H9 (cell line): Measurements from ENCODE around the gene LASP1NB.
A peak's percentile ranks its signal among the peaks of the same experiment; 100 is the strongest.

ENCODE experiments used
- DNase-seq: peaks from one replicate; pipeline ENCODE4 v3.0.0-alpha.2; 2017
- H2AFZ ChIP-seq: one replicate; pipeline ENCODE4 v1.6.1; 2013; ENCODE audit warnings: mild to moderate bottlenecking, low read length, control low read depth, moderate library complexity
- H2AK5ac ChIP-seq: 2 replicates; pipeline ENCODE4 v1.6.1; 2013; ENCODE audit warnings: low read length, control low read depth, mixed read lengths; ENCODE audit not compliant: insufficient read length
- H2BK120ac ChIP-seq: one replicate; pipeline ENCODE4 v1.6.1; 2013; ENCODE audit warnings: low read depth, mild to moderate bottlenecking, low read length, control low read depth, inconsistent platforms; ENCODE audit not compliant: poor library complexity, severe bottlenecking
- H2BK12ac ChIP-seq: 2 replicates; pipeline ENCODE4 v1.6.1; 2013; ENCODE audit warnings: low read length, control low read depth, mixed read lengths, low read depth; ENCODE audit not compliant: insufficient read length
- H2BK15ac ChIP-seq: 2 replicates; pipeline ENCODE4 v1.6.1; 2013; ENCODE audit warnings: low read depth, low read length, control low read depth
- H2BK20ac ChIP-seq: one replicate; pipeline ENCODE4 v1.6.1; 2013; ENCODE audit warnings: low read depth, mild to moderate bottlenecking, low read length, control low read depth, inconsistent platforms; ENCODE audit not compliant: poor library complexity, severe bottlenecking
- H2BK5ac ChIP-seq: 2 replicates; pipeline ENCODE4 v1.6.1; 2013; ENCODE audit warnings: low read length, control low read depth, mixed read lengths; ENCODE audit not compliant: insufficient read length
- H3K14ac ChIP-seq: 2 replicates; pipeline ENCODE4 v1.6.1; 2013; ENCODE audit warnings: low read length, control low read depth; ENCODE audit not compliant: insufficient read depth
- H3K18ac ChIP-seq: 2 replicates; pipeline ENCODE4 v1.6.1; 2013; ENCODE audit warnings: low read depth, mild to moderate bottlenecking, mixed read lengths, low read length, control low read depth; ENCODE audit not compliant: insufficient read length
- H3K23ac ChIP-seq: 2 replicates; pipeline ENCODE4 v1.6.1; 2013; ENCODE audit warnings: low read length, control low read depth, mixed read lengths, low read depth; ENCODE audit not compliant: insufficient read length
- H3K23me2 ChIP-seq: 2 replicates; pipeline ENCODE4 v1.6.1; 2013; ENCODE audit warnings: low read depth, mild to moderate bottlenecking, mixed read lengths, low read length, control low read depth; ENCODE audit not compliant: insufficient read length, poor library complexity, severe bottlenecking
- H3K27ac ChIP-seq: 2 replicates; pipeline ENCODE4 v1.5.1; 2013; ENCODE audit warnings: low read length, control low read depth, mixed read lengths, low read depth; ENCODE audit not compliant: insufficient read length
- H3K27me3 ChIP-seq: 2 replicates; pipeline ENCODE4 v1.6.1; 2013; ENCODE audit warnings: low read length, control low read depth, inconsistent platforms; ENCODE audit not compliant: insufficient read depth
- H3K4ac ChIP-seq: 2 replicates; pipeline ENCODE4 v1.6.1; 2013; ENCODE audit warnings: low read depth, mild to moderate bottlenecking, control low read depth, inconsistent platforms, low read length, moderate library complexity
- H3K4me1 ChIP-seq: 2 replicates; pipeline ENCODE4 v1.6.1; 2013; ENCODE audit warnings: low read length, control low read depth, inconsistent platforms; ENCODE audit not compliant: insufficient read depth
- H3K4me2 ChIP-seq: 2 replicates; pipeline ENCODE4 v1.6.1; 2013; ENCODE audit warnings: low read length, control low read depth, mixed read lengths; ENCODE audit not compliant: insufficient read length, insufficient read depth
- H3K56ac ChIP-seq: 2 replicates; pipeline ENCODE4 v1.6.1; 2013; ENCODE audit warnings: low read depth, mild to moderate bottlenecking, mixed read lengths, low read length, control low read depth; ENCODE audit not compliant: insufficient read length
- H3K79me1 ChIP-seq: 2 replicates; pipeline ENCODE4 v1.6.1; 2013; ENCODE audit warnings: low read depth, mild to moderate bottlenecking, moderate library complexity, low read length, control low read depth, inconsistent platforms; ENCODE audit not compliant: insufficient read depth, poor library complexity, severe bottlenecking
- H3K79me2 ChIP-seq: 2 replicates; pipeline ENCODE4 v1.6.1; 2013; ENCODE audit warnings: low read length, control low read depth, inconsistent platforms; ENCODE audit not compliant: insufficient read depth
- H3K9ac ChIP-seq: 2 replicates; pipeline ENCODE4 v1.6.1; 2013; ENCODE audit warnings: low read length, control low read depth, mixed read lengths; ENCODE audit not compliant: insufficient read length; ENCODE audit errors: extremely low read depth
- H3K9me3 ChIP-seq: one replicate; pipeline ENCODE4 v1.6.1; 2013; ENCODE audit warnings: low read depth, low read length, inconsistent platforms; ENCODE audit not compliant: control insufficient read depth
- H3T11ph ChIP-seq: one replicate; pipeline ENCODE4 v1.6.1; 2013; ENCODE audit warnings: mild to moderate bottlenecking, low read length, control low read depth, inconsistent platforms
- H4K20me1 ChIP-seq: one replicate; pipeline ENCODE4 v1.6.1; 2013; ENCODE audit not compliant: control insufficient read depth, insufficient read length, insufficient read depth
- H4K5ac ChIP-seq: 2 replicates; pipeline ENCODE4 v1.6.1; 2013; ENCODE audit warnings: low read depth, mild to moderate bottlenecking, mixed read lengths, low read length, control low read depth; ENCODE audit not compliant: insufficient read length
- H4K8ac ChIP-seq: replicated peaks from 2 replicates; pipeline ENCODE4 v1.6.1; 2013; ENCODE audit warnings: low read length, control low read depth, mixed read lengths, low read depth; ENCODE audit not compliant: insufficient read length
- H4K91ac ChIP-seq: 2 replicates; pipeline ENCODE4 v1.6.1; 2013; ENCODE audit warnings: low read depth, mild to moderate bottlenecking, moderate library complexity, mixed read lengths, low read length, control low read depth; ENCODE audit not compliant: insufficient read length
- H3K27ac Mint-ChIP-seq, 3 experiments: 2 replicates in 2 of 3; 3 replicates in 1 of 3; pipeline ENCODE4 v1.8.0; 2020 to 2021; ENCODE audit warnings: mixed read lengths in 3 of 3, mild to moderate bottlenecking in 1 of 3, moderate library complexity in 1 of 3
- H3K27me3 Mint-ChIP-seq: 2 replicates; pipeline ENCODE4 v1.8.0; 2021; ENCODE audit warnings: low read depth, mild to moderate bottlenecking, moderate library complexity, mixed read lengths
- H3K36me3 Mint-ChIP-seq, 3 experiments: 2 replicates in 2 of 3; 3 replicates in 1 of 3; pipeline ENCODE4 v1.8.0; 2020 to 2021; ENCODE audit warnings: low read depth in 3 of 3, mixed read lengths in 3 of 3; ENCODE audit not compliant: insufficient read depth in 1 of 3
- H3K4me1 Mint-ChIP-seq, 2 experiments: 2 replicates each; pipeline ENCODE4 v1.8.0; 2020; ENCODE audit warnings: mixed read lengths in 2 of 2
- H3K4me3 Mint-ChIP-seq, 2 experiments: 2 replicates in 1 of 2; 3 replicates in 1 of 2; pipeline ENCODE4 v1.8.0; 2020 to 2021; ENCODE audit warnings: mild to moderate bottlenecking in 2 of 2, mixed read lengths in 2 of 2, moderate library complexity in 1 of 2
- H3K9me3 Mint-ChIP-seq, 2 experiments: 2 replicates in 1 of 2; 3 replicates in 1 of 2; pipeline ENCODE4 v1.8.0; 2020; ENCODE audit warnings: mild to moderate bottlenecking in 2 of 2, mixed read lengths in 2 of 2, moderate library complexity in 1 of 2
- WGBS: extraction: QIAGEN DNeasy Blood & Tissue Kit; methylation state at CpG from one replicate; pipeline ENCODE4 v1.1.7; 2013; ENCODE audit warnings: missing lambda C conversion rate, low lambda C conversion rate, mixed read lengths; ENCODE audit not compliant: insufficient read length; ENCODE audit errors: extremely low coverage; 5-methylcytosine and 5-hydroxymethylcytosine counted together
- TF ChIP-seq, protein P1 (sequence below): fragments of 200-600 bp; sonication (generic); conservative IDR thresholded peaks from 3 replicates; pipeline ENCODE4 v1.8.0; 2021; ENCODE audit warnings: antibody characterized with exemption, mild to moderate bottlenecking

The LASP1NB gene

DNA sequence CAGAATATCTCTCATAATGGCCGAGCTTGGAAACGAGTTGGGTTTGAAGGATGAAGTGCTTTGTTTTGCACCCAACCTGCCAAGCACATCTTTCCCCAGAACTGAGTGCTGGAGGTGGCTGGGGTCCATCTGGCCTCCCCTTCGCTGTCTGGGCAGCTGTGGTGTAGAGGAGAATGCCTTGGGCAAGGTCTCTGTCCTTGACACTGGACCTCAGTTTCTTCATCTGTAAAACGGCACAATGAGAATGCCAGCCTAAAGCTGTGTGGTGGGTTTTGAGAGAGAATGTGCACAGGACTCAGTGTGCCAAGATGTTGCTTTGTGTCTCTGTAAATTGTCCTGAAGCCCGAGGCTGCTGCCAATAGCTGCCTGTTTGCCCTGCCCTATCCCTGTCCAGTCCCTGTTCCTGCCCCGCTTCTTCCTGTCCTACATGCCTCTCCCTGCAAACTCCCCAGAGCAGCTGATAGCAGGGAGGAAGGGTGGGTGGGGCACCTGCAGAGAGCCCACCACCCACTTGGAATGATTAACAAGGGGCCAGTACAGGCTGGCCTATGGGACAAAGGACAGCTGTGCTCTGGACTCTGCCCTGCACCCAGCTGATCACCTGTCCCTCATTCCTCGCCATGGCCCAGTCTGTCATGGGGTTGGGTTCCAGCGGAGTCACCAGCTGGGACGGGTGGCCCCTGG, 40.2 kb upstream of the LASP1NB start:
- Histone ChIP-seq H3T11ph (no peak overlapping the region), H4K91ac (no peak overlapping the region), H3K4ac (no peak overlapping the region), H3K23ac (no peak overlapping the region), H3K4me2 (no peak overlapping the region), H2BK120ac (no peak overlapping the region), H3K14ac (no peak overlapping the region), H3K4me1 (peaks cover 6% of the 10 kb centered on the region; the same call in 1 of the 2 replicates), H4K5ac (no peak overlapping the region), H2AK5ac (no peak overlapping the region), H2BK15ac (no peak overlapping the region), H3K18ac (no peak overlapping the region), H2BK5ac (no peak overlapping the region), H3K9ac (no peak overlapping the region), H3K79me1 (peaks cover 3% of the 10 kb centered on the region), H3K23me2 (no peaks in the 10 kb centered on the region), H2BK20ac (no peak overlapping the region), H2BK12ac (no peak overlapping the region), H4K8ac (no peak overlapping the region), H3K27me3 (no peaks in the 10 kb centered on the region), H2AFZ (no peak overlapping the region), H3K27ac (no peak overlapping the region), H3K79me2 (peaks cover 4% of the 10 kb centered on the region; the same call in 1 of the 2 replicates), H4K20me1 (no peaks in the 10 kb centered on the region), H3K9me3 (no peaks in the 10 kb centered on the region), H3K56ac (no peak overlapping the region)
- Mint-ChIP-seq H3K27ac (peak overlapping the region; percentile 5 to 70 (median 66); a peak in 6 of 7 replicates), H3K4me1 (peaks cover 54 to 73% of the 10 kb centered on the region in 2 experiments), H3K36me3 (peaks cover 6 to 53% (median 30%) of the 10 kb centered on the region in 3 experiments; a peak in 5 of 7 replicates), H3K27me3 (no peaks in the 10 kb centered on the region), H3K9me3 (no peaks in the 10 kb centered on the region), H3K4me3 (peak overlapping the region in 1 of 2 experiments; percentile 41; a peak in 1 of 5 replicates)
- DNase-seq: peak; percentile 31
- TF ChIP-seq, protein P1, sequence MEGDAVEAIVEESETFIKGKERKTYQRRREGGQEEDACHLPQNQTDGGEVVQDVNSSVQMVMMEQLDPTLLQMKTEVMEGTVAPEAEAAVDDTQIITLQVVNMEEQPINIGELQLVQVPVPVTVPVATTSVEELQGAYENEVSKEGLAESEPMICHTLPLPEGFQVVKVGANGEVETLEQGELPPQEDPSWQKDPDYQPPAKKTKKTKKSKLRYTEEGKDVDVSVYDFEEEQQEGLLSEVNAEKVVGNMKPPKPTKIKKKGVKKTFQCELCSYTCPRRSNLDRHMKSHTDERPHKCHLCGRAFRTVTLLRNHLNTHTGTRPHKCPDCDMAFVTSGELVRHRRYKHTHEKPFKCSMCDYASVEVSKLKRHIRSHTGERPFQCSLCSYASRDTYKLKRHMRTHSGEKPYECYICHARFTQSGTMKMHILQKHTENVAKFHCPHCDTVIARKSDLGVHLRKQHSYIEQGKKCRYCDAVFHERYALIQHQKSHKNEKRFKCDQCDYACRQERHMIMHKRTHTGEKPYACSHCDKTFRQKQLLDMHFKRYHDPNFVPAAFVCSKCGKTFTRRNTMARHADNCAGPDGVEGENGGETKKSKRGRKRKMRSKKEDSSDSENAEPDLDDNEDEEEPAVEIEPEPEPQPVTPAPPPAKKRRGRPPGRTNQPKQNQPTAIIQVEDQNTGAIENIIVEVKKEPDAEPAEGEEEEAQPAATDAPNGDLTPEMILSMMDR: no peak
- no CpG with 5 or more reads among the region's 9 CpGs for WGBS
